Left lung (tissue), 10 donors: ENCODE data around the gene RGS7. TPM values are rescaled to one million over a fixed set of nuclear protein-coding genes. Genes with fewer than 3 reads are reported as not detected.

Experiments
- ATAC-seq: fragments of 200-7000 bp; cut with Tn5 transposase; one replicate; pipeline ENCODE4 v1.9.1; 2020; ENCODE audit warnings: moderate library complexity
- DNase-seq, 4 donors: peaks; one replicate each; pipeline ENCODE4 v3.0.0-alpha.2; 2013 to 2020
- H3K27ac ChIP-seq, 2 donors: fragments of 200-600 bp; sonication (generic) in 1 of 2; one replicate each; pipeline versions ENCODE4 v1.5.0 to v1.8.0; 2020 to 2021
- H3K27me3 ChIP-seq, 2 donors: fragments of 200-600 bp; sonication (generic) in 1 of 2; one replicate each; pipeline versions ENCODE4 v1.5.0 to v1.8.0; 2020 to 2021
- H3K36me3 ChIP-seq, 2 donors: fragments of 200-600 bp; sonication (generic) in 1 of 2; one replicate each; pipeline versions ENCODE4 v1.5.0 to v1.8.0; 2020 to 2021
- H3K4me1 ChIP-seq, 2 donors: fragments of 200-600 bp; one replicate each; pipeline ENCODE4 v1.8.0; 2021
- H3K4me3 ChIP-seq, 2 donors: fragments of 200-600 bp; sonication (generic) in 1 of 2; one replicate each; pipeline versions ENCODE4 v1.5.0 to v1.8.0; 2020 to 2021; ENCODE audit warnings: mild to moderate bottlenecking in 1 of 2
- H3K9me3 ChIP-seq, 2 donors: fragments of 200-600 bp; sonication (generic) in 1 of 2; one replicate each; pipeline versions ENCODE4 v1.5.0 to v1.8.0; 2020 to 2021
- CTCF ChIP-seq, 2 donors: fragments of 200-600 bp; sonication (generic) in 1 of 2; IDR thresholded peaks; one replicate each; pipeline versions ENCODE4 v1.5.0 to v1.8.0; 2021; ENCODE audit warnings: antibody characterized with exemption in 2 of 2
- intact Hi-C, 2 donors: fragments of 100-400 bp; cut with DNase I; formaldehyde crosslinking; loops; one replicate each; pipeline versions ENCODE4 v1.11.2 to v1.14.2; 2022
- polyA plus RNA-seq, 6 donors: library from polyadenylated mRNA; unstranded; fragments of 120-200 nt; gene quantifications; one replicate each; pipeline ENCODE4 v1.2.1, GENCODE V29; 2013; ENCODE audit not compliant: insufficient read length in 6 of 6
- total RNA-seq, 2 donors: library from RNA; stranded (reverse); fragmentation: NEBNext Ultra II Directional; extraction: Animal tissue kit (Norgen Biotek cat#: 25700); gene quantifications; one replicate each; pipeline ENCODE4 v1.2.1, GENCODE V29; 2021
- donor health status: DM: no; HTN: yes; CAD: no.
- donor health status: DM: no; HTN: no; CAD: no.

RGS7 gene
- total and polyA plus RNA-seq, 8 donors = 0.11 to 0.43 (median 0.30) TPM; not detected in 2

- Histone ChIP-seq H3K27me3 (no peaks in the 10 kb centered on the region), H3K27ac (no peak overlapping the region), H3K4me1 (no peaks in the 10 kb centered on the region), H3K9me3 (peaks cover 0 to 17% of the 10 kb centered on the region in 2 donors), H3K36me3 (no peaks in the 10 kb centered on the region), H3K4me3 (no peak overlapping the region)
- TF ChIP-seq CTCF (IDR thresholded peaks at IDR 0.05) = no peak
- ATAC-seq = no peak
- intact Hi-C loops = no loop called here
- no peak for DNase-seq
Measured at GRCh38 chr1:240820816-240821215, 536.2 kb downstream of the RGS7 start.

- DNase-seq (no peak), ATAC-seq (no peak)
- TF ChIP-seq CTCF (IDR thresholded peaks at IDR 0.05) = no peak
- Histone ChIP-seq H3K9me3 (peaks cover 0 to 9% of the 10 kb centered on the region in 2 donors), H3K27ac (no peak overlapping the region), H3K4me1 (no peaks in the 10 kb centered on the region), H3K4me3 (no peak overlapping the region), H3K27me3 (no peaks in the 10 kb centered on the region), H3K36me3 (no peaks in the 10 kb centered on the region)
- intact Hi-C loops = no loop called here
Measured at GRCh38 chr1:240816472-240816871, 540.5 kb downstream of the RGS7 start.

DNA sequence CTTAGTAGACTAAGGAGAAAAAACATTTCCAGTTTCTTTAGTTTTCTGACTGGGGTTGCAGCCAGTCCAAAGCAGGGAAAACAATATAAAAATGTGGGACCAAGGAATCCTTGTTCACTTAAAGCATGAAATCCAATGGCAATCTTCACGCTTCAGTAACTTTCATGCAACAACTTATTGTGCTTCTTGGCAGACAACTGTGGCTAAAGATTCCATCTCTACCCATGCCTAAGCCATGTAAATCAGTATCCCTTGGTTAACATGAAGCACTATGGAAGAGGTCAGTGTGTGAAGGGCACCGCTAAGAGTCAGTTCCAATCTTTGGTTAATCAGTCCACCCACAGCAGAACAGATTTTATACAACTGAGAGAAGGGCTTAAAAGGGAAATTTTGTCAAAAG is 543.3 kb downstream of the RGS7 start:
- Histone ChIP-seq H3K9me3 (no peaks in the 10 kb centered on the region), H3K4me1 (no peaks in the 10 kb centered on the region), H3K4me3 (no peak overlapping the region), H3K36me3 (no peaks in the 10 kb centered on the region), H3K27me3 (no peaks in the 10 kb centered on the region), H3K27ac (no peak overlapping the region)
- no peak for DNase-seq
- no peak for ATAC-seq
- TF ChIP-seq CTCF (IDR thresholded peaks at IDR 0.05) = no peak
- intact Hi-C loops = no loop called here

DNA sequence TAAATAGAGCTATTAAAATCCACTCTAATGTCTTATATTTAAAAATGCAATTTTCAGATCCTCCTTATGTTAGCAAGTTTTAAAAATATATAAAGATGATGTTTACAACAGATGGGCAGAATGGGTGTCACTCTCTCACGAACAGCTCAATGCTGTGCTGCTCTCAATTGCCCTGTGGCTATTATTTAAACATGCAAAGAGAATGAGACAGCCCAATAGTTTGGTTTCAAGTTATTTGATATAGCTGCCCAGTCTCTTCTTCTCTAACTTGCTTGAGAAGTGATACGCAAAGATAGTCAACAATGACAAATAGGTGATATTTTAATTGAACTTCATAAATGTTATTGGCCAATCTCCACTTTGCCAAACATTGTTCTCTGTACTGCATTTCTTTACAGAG is 545.7 kb downstream of the RGS7 start:
- DNase-seq (no peak), ATAC-seq (no peak)
- no peak for TF ChIP-seq CTCF (IDR thresholded peaks at IDR 0.05)
- no peaks in the 10 kb centered on the region for H3K4me1 ChIP-seq
- no peaks in the 10 kb centered on the region for H3K27me3 ChIP-seq
- H3K9me3 ChIP-seq = no peaks in the 10 kb centered on the region
- no peak overlapping the region for H3K27ac ChIP-seq
- intact Hi-C loops = no loop called here
- H3K4me3 ChIP-seq = no peak overlapping the region
- no peaks in the 10 kb centered on the region for H3K36me3 ChIP-seq

DNA sequence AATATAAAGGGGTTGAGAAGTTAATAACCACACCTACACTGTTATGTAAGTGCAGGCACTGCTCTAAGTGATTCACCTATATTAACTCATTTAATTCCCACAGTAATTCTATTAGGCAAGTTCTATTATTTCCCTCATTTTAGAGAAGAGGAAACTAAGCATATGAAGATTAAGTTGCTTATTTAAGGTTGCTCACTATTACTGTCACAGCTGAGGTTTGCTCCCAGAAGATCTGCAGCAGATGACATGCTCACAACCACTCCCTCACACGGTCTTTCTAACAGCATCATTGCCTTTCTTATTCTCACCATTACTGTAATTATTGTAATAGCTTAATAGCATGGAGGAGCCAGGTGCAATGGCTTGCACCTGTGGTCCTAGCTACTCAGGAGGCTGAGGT is 548.6 kb downstream of the RGS7 start:
- no peak overlapping the region for H3K27ac ChIP-seq
- intact Hi-C loops = no loop called here
- ATAC-seq (no peak), DNase-seq (no peak)
- no peaks in the 10 kb centered on the region for H3K36me3 ChIP-seq
- TF ChIP-seq CTCF (IDR thresholded peaks at IDR 0.05) = no peak
- no peaks in the 10 kb centered on the region for H3K4me1 ChIP-seq
- no peaks in the 10 kb centered on the region for H3K9me3 ChIP-seq
- no peaks in the 10 kb centered on the region for H3K27me3 ChIP-seq
- H3K4me3 ChIP-seq = no peak overlapping the region
